Amniotic stem cell (primary cell): ENCODE data around the gene R3HCC1L.

Source experiments
- DNase-seq: peaks from one replicate; lab custom pipeline; 2025; lab: John Stamatoyannopoulos, UW

R3HCC1L gene

GRCh38 chr10:98276311-98276710 is 141.9 kb downstream of the R3HCC1L start:
- no peak for DNase-seq

DNA sequence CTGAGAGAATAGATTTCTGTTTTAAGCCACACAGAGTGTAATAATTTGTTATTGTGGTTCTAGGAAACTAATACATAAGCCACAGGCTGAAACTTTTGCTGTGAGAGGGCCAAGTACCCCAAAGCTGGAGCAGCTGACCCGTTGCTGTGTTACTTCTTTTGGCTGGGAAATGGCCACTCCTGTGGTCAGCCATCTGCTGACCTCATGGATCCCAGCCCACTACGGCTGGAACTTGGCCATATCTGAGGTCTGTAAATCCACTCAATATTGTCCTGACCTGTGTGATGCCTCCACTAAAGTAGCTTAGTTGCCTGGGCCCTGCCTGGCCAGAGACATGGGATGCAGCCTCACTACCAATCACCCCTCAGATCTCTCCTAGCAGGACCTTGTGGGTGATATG is 151.0 kb downstream of the R3HCC1L start:
- no peak for DNase-seq

GRCh38 chr10:98286419-98286818 is 152.0 kb downstream of the R3HCC1L start:
- DNase-seq: no peak

DNA sequence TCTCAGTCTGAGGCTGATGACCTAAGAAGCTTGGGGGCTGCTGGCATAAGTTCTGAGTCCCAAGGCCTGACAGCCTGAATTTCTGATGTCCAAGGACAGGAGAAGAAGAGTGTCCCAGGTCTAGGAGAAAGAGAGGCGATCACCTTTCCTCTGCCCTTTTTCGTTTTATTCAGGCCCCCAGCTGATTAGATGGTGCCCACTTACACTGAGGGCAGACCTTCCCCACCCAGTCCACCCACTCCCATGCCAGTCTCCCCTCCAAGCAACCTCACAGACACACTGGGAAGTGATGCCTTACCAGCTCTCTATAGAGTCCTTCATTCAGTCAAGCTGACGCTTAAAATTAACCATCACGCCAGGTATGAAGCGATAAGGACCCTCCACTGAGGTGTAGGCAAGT is 152.9 kb downstream of the R3HCC1L start:
- DNase-seq: no peak

GRCh38 chr10:98289802-98290209 is 155.3 kb downstream of the R3HCC1L start:
- DNase-seq: no peak

DNA sequence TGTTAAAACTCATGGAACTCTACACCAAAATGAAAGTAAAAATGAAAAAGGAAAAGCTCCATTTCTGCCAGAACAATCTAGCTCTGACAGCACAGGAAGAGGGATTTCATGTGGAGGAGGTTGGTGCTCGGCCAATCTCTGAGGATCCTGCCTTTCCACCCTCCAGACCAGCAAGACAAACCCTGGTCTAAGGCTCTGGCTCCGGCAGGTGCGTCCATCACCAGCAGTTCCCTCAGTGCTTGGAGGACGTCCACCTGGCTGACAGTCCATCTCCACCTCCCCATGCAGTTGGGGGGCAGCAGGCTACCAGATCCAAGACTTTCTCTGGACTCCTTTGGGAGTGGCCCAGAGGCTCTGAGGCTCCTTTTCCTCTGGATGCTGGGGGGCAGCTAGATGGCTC is 158.5 kb downstream of the R3HCC1L start:
- no peak for DNase-seq

- DNase-seq: no peak
Observed at GRCh38 chr10:98293550-98294269, 159.3 kb downstream of the R3HCC1L start.

DNA sequence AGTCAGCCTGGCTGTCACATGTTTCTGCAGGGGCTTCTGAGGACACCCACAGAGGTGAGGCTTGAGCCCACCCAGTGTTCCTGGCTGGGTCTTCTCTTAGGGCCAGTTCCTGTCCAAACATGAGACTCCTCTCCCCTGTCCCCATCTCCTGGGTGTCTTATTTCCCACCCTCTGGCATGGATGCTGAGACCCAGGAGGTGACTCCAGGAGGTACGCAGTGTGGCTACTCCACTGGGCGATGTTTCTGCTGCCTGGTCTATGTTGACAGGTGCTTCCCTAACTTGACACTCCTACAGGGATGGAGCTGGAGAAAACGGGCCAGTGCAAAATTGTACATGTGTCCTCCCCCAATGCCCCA is 159.8 kb downstream of the R3HCC1L start:
- no peak for DNase-seq
